Hepatocyte (in vitro differentiated cells): ENCODE results near the gene VSIG8.

ENCODE experiments used
- CTCF ChIP-seq: fragments of 200-600 bp; sonication (generic); IDR thresholded peaks from 2 replicates; pipeline ENCODE4 v1.5.1; 2016; ENCODE audit warnings: antibody characterized with exemption, mild to moderate bottlenecking; ENCODE audit not compliant: poor library complexity
- EZH2 ChIP-seq: fragments of 200-600 bp; sonication (generic); IDR thresholded peaks from 2 replicates; pipeline ENCODE4 v1.6.1; 2016; ENCODE audit warnings: antibody characterized with exemption, mild to moderate bottlenecking, borderline replicate concordance

- TF ChIP-seq CTCF: no peak
- TF ChIP-seq EZH2: no peak
These were observed 6.3 kb upstream of the VSIG8 start for GRCh38 chr1:159868766-159869165.
